GM12878 (cell line): Measurements from ENCODE around the gene ME2. TPM values are rescaled to one million over a fixed set of nuclear protein-coding genes. Genes with fewer than 3 reads are reported as not detected.

Source experiments
- ATAC-seq: fragments of 200-7000 bp; cut with Tn5 transposase; 3 replicates; pipeline ENCODE4 v1.9.1; 2020; ENCODE audit warnings: mild to moderate bottlenecking, moderate library complexity
- BruUV-seq: library from RNA; stranded (reverse); fragments of 400-500 nt; replicated peaks from 2 replicates; lab custom pipeline; 2021; lab: Mats Ljungman, UMichigan
- CTCF ChIA-PET: fragments of 300-600 bp; sonication (Branson Sonifier 250); formaldehyde crosslinking; extraction: SDS; loops from one replicate; lab custom pipeline; 2021; ENCODE audit warnings: inconsistent platforms; lab: Yijun Ruan, JAX
- POLR2A ChIA-PET: fragments of 350-600 bp; formaldehyde crosslinking; extraction: SDS; loops from one replicate; lab custom pipeline; 2021; ENCODE audit warnings: inconsistent platforms; lab: Charles Lee
- RAD21 ChIA-PET: fragments of 300-600 bp; sonication (Branson Sonifier 250); formaldehyde crosslinking; loops from one replicate; lab custom pipeline; 2023; ENCODE audit warnings: antibody characterized with exemption; ENCODE audit not compliant: unreplicated experiment; lab: Charles Lee
- SMC1A ChIA-PET: fragments of 300-600 bp; sonication (Branson Sonifier 250); formaldehyde crosslinking; loops from one replicate; lab custom pipeline; 2023; ENCODE audit not compliant: unreplicated experiment, uncharacterized antibody; lab: Charles Lee
- DNase-seq: peaks from one replicate; pipeline ENCODE4 v3.0.0-alpha.2; 2011; ENCODE audit warnings: low read depth, low spot score
- FAIRE-seq: peaks from 3 replicates; lab custom pipeline; 2011; peaks lifted over from hg19 to GRCh38; lab: Jason Lieb, UNC
- H2AFZ ChIP-seq: 2 replicates; pipeline ENCODE4 v1.6.0; 2011; ENCODE audit warnings: low read depth, low read length, control low read depth; ENCODE audit not compliant: control insufficient read depth
- H3K27ac ChIP-seq: 2 replicates; pipeline ENCODE4 v1.5.1; 2011; ENCODE audit warnings: control low read depth; ENCODE audit not compliant: control insufficient read depth, insufficient read depth
- H3K27me3 ChIP-seq, 2 experiments: replicated peaks in 1 of 2; 2 replicates each; pipeline versions ENCODE4 v1.6.0 to v1.6.1; 2011; ENCODE audit warnings: low read length in 1 of 2; ENCODE audit not compliant: control insufficient read depth in 2 of 2, insufficient read depth in 2 of 2
- H3K36me3 ChIP-seq, 2 experiments: 2 replicates each; pipeline ENCODE4 v1.5.1; 2011; ENCODE audit warnings: low read length in 1 of 2; ENCODE audit not compliant: control insufficient read depth in 2 of 2, insufficient read depth in 2 of 2
- H3K4me1 ChIP-seq: 2 replicates; pipeline ENCODE4 v1.6.1; 2011; ENCODE audit warnings: mild to moderate bottlenecking, low read length, moderate library complexity, mixed read lengths; ENCODE audit not compliant: control insufficient read depth, insufficient read depth
- H3K4me2 ChIP-seq: 2 replicates; pipeline ENCODE4 v1.6.0; 2011; ENCODE audit warnings: control low read depth; ENCODE audit not compliant: control insufficient read depth, insufficient read depth
- H3K4me3 ChIP-seq: fragments of 200-600 bp; sonication (generic); 2 replicates; pipeline ENCODE4 v1.5.1; 2016
- H3K79me2 ChIP-seq: 2 replicates; pipeline ENCODE4 v1.6.0; 2011; ENCODE audit warnings: low read length; ENCODE audit not compliant: control insufficient read depth, insufficient read depth
- H3K9ac ChIP-seq: 2 replicates; pipeline ENCODE4 v1.8.0; 2011; ENCODE audit warnings: low read length, control low read depth, mixed read lengths; ENCODE audit not compliant: control insufficient read depth, insufficient read depth
- H3K9me3 ChIP-seq: replicated peaks from 3 replicates; pipeline ENCODE4 v1.5.1; 2011; ENCODE audit warnings: mild to moderate bottlenecking, low read length; ENCODE audit not compliant: control insufficient read depth, insufficient read depth
- H4K20me1 ChIP-seq: 2 replicates; pipeline ENCODE4 v1.6.0; 2011; ENCODE audit not compliant: control insufficient read depth, insufficient read depth
- ATF2 ChIP-seq: IDR thresholded peaks from 2 replicates; pipeline ENCODE4 v1.6.1; 2012; ENCODE audit warnings: low read length, inconsistent platforms
- BCL11A ChIP-seq: IDR thresholded peaks from 2 replicates; pipeline ENCODE4 v1.6.1; 2011; ENCODE audit warnings: low read depth, low read length
- CBFB ChIP-seq: IDR thresholded peaks from 2 replicates; pipeline ENCODE4 v1.6.1; 2016; ENCODE audit warnings: antibody characterized with exemption, low read depth
- CHD2 ChIP-seq: IDR thresholded peaks from 2 replicates; pipeline ENCODE4 v1.6.1; 2011; ENCODE audit warnings: low read depth, low read length, improper control_type of control experiment, borderline replicate concordance
- CREM ChIP-seq: IDR thresholded peaks from 2 replicates; pipeline ENCODE4 v1.6.1; 2014; ENCODE audit warnings: antibody characterized with exemption, low read depth
- EP300 ChIP-seq, 2 experiments: fragments of 150-350 bp in 1 of 2; IDR thresholded peaks; 2 replicates each; pipeline ENCODE4 v1.6.1; 2011 to 2012; ENCODE audit warnings: low read depth in 2 of 2, low read length in 2 of 2, borderline replicate concordance in 1 of 2, improper control_type of control experiment in 1 of 2, inconsistent platforms in 1 of 2; ENCODE audit not compliant: control insufficient read depth in 1 of 2
- GABPA ChIP-seq: IDR thresholded peaks from 2 replicates; pipeline ENCODE4 v1.6.1; 2014; ENCODE audit warnings: antibody characterized with exemption, low read depth, mild to moderate bottlenecking, inconsistent platforms
- IRF4 ChIP-seq: IDR thresholded peaks from 2 replicates; pipeline ENCODE4 v1.6.1; 2011; ENCODE audit warnings: low read depth, low read length
- KDM1A ChIP-seq: fragments of 200-600 bp; sonication (generic); IDR thresholded peaks from 2 replicates; pipeline ENCODE4 v1.6.1; 2016; ENCODE audit warnings: borderline replicate concordance
- MTA2 ChIP-seq: fragments of 450-650 bp; IDR thresholded peaks from 2 replicates; pipeline ENCODE4 v1.6.1; 2016; ENCODE audit warnings: low read depth, mild to moderate bottlenecking, moderate library complexity
- MXI1 ChIP-seq: fragments of 150-350 bp; IDR thresholded peaks from 2 replicates; pipeline ENCODE4 v1.6.1; 2011; ENCODE audit warnings: low read depth, mild to moderate bottlenecking, inconsistent platforms, low read length, improper control_type of control experiment
- MYC ChIP-seq: IDR thresholded peaks from 2 replicates; pipeline ENCODE4 v1.6.1; 2011; ENCODE audit warnings: mild to moderate bottlenecking, low read length, moderate library complexity, inconsistent platforms; ENCODE audit not compliant: insufficient read depth, insufficient replicate concordance, insufficient read length, severe bottlenecking
- NR2F1 ChIP-seq: fragments of 450-650 bp; conservative IDR thresholded peaks from 2 replicates; pipeline ENCODE4 v1.6.1; 2017; ENCODE audit warnings: mild to moderate bottlenecking
- POU2F2 ChIP-seq: IDR thresholded peaks from 3 replicates; pipeline ENCODE4 v1.6.1; 2011; ENCODE audit warnings: low read depth, mild to moderate bottlenecking, low read length, borderline replicate concordance
- SRF ChIP-seq, 2 experiments: IDR thresholded peaks; 2 replicates each; pipeline ENCODE4 v1.6.1; 2011; ENCODE audit warnings: low read depth in 2 of 2, low read length in 2 of 2, mild to moderate bottlenecking in 1 of 2, moderate library complexity in 1 of 2
- TCF7 ChIP-seq: IDR thresholded peaks from 2 replicates; pipeline ENCODE4 v1.6.1; 2014; ENCODE audit warnings: antibody characterized with exemption, borderline replicate concordance
- WGBS: methylation state at CpG from one replicate; pipeline ENCODE4 v1.1.6; 2016; ENCODE audit warnings: low lambda C conversion rate; ENCODE audit not compliant: insufficient replicate concordance, insufficient coverage; ENCODE audit errors: missing lambda C conversion rate; 5-methylcytosine and 5-hydroxymethylcytosine counted together
- in situ Hi-C: fragments of 300-500 bp; cut with MboI; formaldehyde crosslinking; loops from 9 replicates; pipeline ENCODE4 v1.14.3; 2018; ENCODE audit warnings: mixed read lengths
- intact Hi-C: fragments of 100-400 bp; cut with micrococcal nuclease; formaldehyde crosslinking; loops from one replicate; pipeline ENCODE4 v1.14.2; 2022; ENCODE audit not compliant: unreplicated experiment
- polyA plus RNA-seq, 11 experiments: library from polyadenylated mRNA; depleted of rRNA in 4 of 11; unstranded in 6 of 11; stranded (reverse) in 5 of 11; fragments of >200 nt; fragmentation: Nextera tagmentation in 4 of 11; fragmentation: Illumina TruSeq in 1 of 11; extraction: Ambion mirVana in 4 of 11; extraction: Trizol in 1 of 11; gene quantifications; 1 replicate in 1 of 11; 2 replicates in 10 of 11; pipeline versions ENCODE4 v1.2.1 to v1.2.3, GENCODE V29; 2011 to 2016; ENCODE audit warnings: inconsistent platforms in 2 of 11, missing spikeins in 2 of 11, low read depth in 1 of 11
- total RNA-seq, 4 experiments: library from RNA; depleted of rRNA in 3 of 4; stranded (reverse); fragments of >200 nt in 3 of 4; fragmentation: Illumina TruSeq in 1 of 4; extraction: Trizol in 1 of 4; gene quantifications; 2 replicates each; pipeline versions ENCODE4 v1.2.1 to v1.2.3, GENCODE V29; 2013 to 2021
- TF ChIP-seq, protein P1 (sequence below): fragments of 450-650 bp; IDR thresholded peaks from 2 replicates; pipeline ENCODE4 v1.6.1; 2016; ENCODE audit warnings: mild to moderate bottlenecking

ME2 gene
- total and polyA plus RNA-seq, 10 of the 15 experiments (the other 5 are each of a cell fraction or from before 2014, with no cell fraction given) = 41.3 to 155 (median 133) TPM

- Histone ChIP-seq H3K27ac (no peak overlapping the region), H2AFZ (no peak overlapping the region), H3K79me2 (no peaks in the 10 kb centered on the region), H3K4me2 (no peak overlapping the region), H3K4me1 (no peaks in the 10 kb centered on the region), H3K9ac (no peak overlapping the region), H3K36me3 (no peaks in the 10 kb centered on the region), H3K4me3 (no peak overlapping the region), H4K20me1 (no peaks in the 10 kb centered on the region), H3K9me3 (no peaks in the 10 kb centered on the region), H3K27me3 (no peaks in the 10 kb centered on the region)
- ChIA-PET POLR2A (interaction anchor here (0.6 kb wide), 1 partner anchor 18 kb away, joined by 3 read pairs; no protein-coding TSS in a partner anchor), SMC1A (interaction anchor here (0.7 to 2.0 kb wide), 2 partner anchors 11 to 242 kb away, joined by 3 to 5 read pairs; no protein-coding TSS in a partner anchor), RAD21 (no interaction called here), CTCF (interaction anchor here (2.0 kb wide), 1 partner anchor 11 kb away, joined by 7 read pairs; no protein-coding TSS in a partner anchor)
- TF ChIP-seq CREM (no peak), MXI1 (no peak), MYC (no peak), KDM1A (no peak), MTA2 (no peak), GABPA (no peak), SRF (IDR thresholded peaks at IDR 0.05; ENCODE audit: low read depth in 2 of 2, low read length in 2 of 2) (no peak), CHD2 (no peak), ATF2 (no peak), EP300 (IDR thresholded peaks at IDR 0.05; ENCODE audit: borderline replicate concordance in 1 of 2, control insufficient read depth in 1 of 2, low read depth in 2 of 2, low read length in 2 of 2) (no peak), CBFB (no peak), BCL11A (no peak), IRF4 (no peak), NR2F1 (no peak), POU2F2 (no peak), TCF7 (no peak)
- TF ChIP-seq, protein P1, sequence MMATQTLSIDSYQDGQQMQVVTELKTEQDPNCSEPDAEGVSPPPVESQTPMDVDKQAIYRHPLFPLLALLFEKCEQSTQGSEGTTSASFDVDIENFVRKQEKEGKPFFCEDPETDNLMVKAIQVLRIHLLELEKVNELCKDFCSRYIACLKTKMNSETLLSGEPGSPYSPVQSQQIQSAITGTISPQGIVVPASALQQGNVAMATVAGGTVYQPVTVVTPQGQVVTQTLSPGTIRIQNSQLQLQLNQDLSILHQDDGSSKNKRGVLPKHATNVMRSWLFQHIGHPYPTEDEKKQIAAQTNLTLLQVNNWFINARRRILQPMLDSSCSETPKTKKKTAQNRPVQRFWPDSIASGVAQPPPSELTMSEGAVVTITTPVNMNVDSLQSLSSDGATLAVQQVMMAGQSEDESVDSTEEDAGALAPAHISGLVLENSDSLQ = no peak
- ATAC-seq (no peak), DNase-seq (no peak), FAIRE-seq (no peak)
- 0% methylated on average over 1 of the region's 1 CpG for WGBS
- in situ Hi-C loops = no loop called here
- intact Hi-C loops = no loop called here
- no TSS peak for BruUV-seq
These were observed 36.1 kb upstream of the ME2 start for GRCh38 chr18:50842846-50843245.
